ENCODE measurements around the gene BCAT1.

BCAT1 gene

GRCh38 chr12:24979976-24980730 is 31.3 kb upstream of the BCAT1 start:
- Histone ChIP-seq H4K20me1 (ENCODE audit: low read depth, low read length) (no peaks in the 10 kb centered on the region), H3K79me2 (ENCODE audit: insufficient read depth, low read length) (no peaks in the 10 kb centered on the region), H2AFZ (ENCODE audit: low read depth, low read length, severe bottlenecking) (no peak overlapping the region), H3K4me3 (ENCODE audit: insufficient read depth, low read length, poor library complexity, severe bottlenecking) (no peak overlapping the region), H3K4me2 (ENCODE audit: low read depth, low read length, poor library complexity, severe bottlenecking) (no peak overlapping the region), H3K36me3 (ENCODE audit: low read length) (no peaks in the 10 kb centered on the region), H3K9ac (ENCODE audit: low read length) (no peak overlapping the region), H3K9me3 (ENCODE audit: insufficient read depth, low read length) (no peaks in the 10 kb centered on the region), H3K27ac (ENCODE audit: low read depth, low read length) (no peak overlapping the region), H3K27me3 (ENCODE audit: low read length) (no peaks in the 10 kb centered on the region), H3F3A (ENCODE audit: insufficient read depth) (no peaks in the 10 kb centered on the region), H3K9me2 (replicated peaks; ENCODE audit: insufficient read depth, low read length) (no peaks in the 10 kb centered on the region)
- TF ChIP-seq EZH2phosphoT487 (conservative IDR thresholded peaks at IDR 0.05; ENCODE audit: low read length), result no peak
- TF ChIP-seq, protein P1, sequence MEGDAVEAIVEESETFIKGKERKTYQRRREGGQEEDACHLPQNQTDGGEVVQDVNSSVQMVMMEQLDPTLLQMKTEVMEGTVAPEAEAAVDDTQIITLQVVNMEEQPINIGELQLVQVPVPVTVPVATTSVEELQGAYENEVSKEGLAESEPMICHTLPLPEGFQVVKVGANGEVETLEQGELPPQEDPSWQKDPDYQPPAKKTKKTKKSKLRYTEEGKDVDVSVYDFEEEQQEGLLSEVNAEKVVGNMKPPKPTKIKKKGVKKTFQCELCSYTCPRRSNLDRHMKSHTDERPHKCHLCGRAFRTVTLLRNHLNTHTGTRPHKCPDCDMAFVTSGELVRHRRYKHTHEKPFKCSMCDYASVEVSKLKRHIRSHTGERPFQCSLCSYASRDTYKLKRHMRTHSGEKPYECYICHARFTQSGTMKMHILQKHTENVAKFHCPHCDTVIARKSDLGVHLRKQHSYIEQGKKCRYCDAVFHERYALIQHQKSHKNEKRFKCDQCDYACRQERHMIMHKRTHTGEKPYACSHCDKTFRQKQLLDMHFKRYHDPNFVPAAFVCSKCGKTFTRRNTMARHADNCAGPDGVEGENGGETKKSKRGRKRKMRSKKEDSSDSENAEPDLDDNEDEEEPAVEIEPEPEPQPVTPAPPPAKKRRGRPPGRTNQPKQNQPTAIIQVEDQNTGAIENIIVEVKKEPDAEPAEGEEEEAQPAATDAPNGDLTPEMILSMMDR (IDR thresholded peaks at IDR 0.05; ENCODE audit: insufficient read depth, low read length, poor library complexity, severe bottlenecking), result no peak

- Histone ChIP-seq H3F3A (ENCODE audit: insufficient read depth) (no peaks in the 10 kb centered on the region), H3K4me2 (ENCODE audit: low read depth, low read length, poor library complexity, severe bottlenecking) (no peak overlapping the region), H2AFZ (ENCODE audit: low read depth, low read length, severe bottlenecking) (no peak overlapping the region), H4K20me1 (ENCODE audit: low read depth, low read length) (no peaks in the 10 kb centered on the region), H3K36me3 (ENCODE audit: low read length) (no peaks in the 10 kb centered on the region), H3K4me3 (ENCODE audit: insufficient read depth, low read length, poor library complexity, severe bottlenecking) (no peak overlapping the region), H3K27me3 (ENCODE audit: low read length) (no peaks in the 10 kb centered on the region), H3K79me2 (ENCODE audit: insufficient read depth, low read length) (no peaks in the 10 kb centered on the region), H3K9me3 (ENCODE audit: insufficient read depth, low read length) (no peaks in the 10 kb centered on the region), H3K9me2 (replicated peaks; ENCODE audit: insufficient read depth, low read length) (no peaks in the 10 kb centered on the region), H3K27ac (ENCODE audit: low read depth, low read length) (no peak overlapping the region), H3K9ac (ENCODE audit: low read length) (no peak overlapping the region)
- TF ChIP-seq, protein P1 (IDR thresholded peaks at IDR 0.05; ENCODE audit: insufficient read depth, low read length, poor library complexity, severe bottlenecking), result no peak
- TF ChIP-seq EZH2phosphoT487 (conservative IDR thresholded peaks at IDR 0.05; ENCODE audit: low read length), result no peak
These were observed 30.4 kb upstream of the BCAT1 start for GRCh38 chr12:24979329-24979728.

- Histone ChIP-seq H3K4me3 (ENCODE audit: insufficient read depth, low read length, poor library complexity, severe bottlenecking) (no peak overlapping the region), H3K36me3 (ENCODE audit: low read length) (no peaks in the 10 kb centered on the region), H3K9me3 (ENCODE audit: insufficient read depth, low read length) (no peaks in the 10 kb centered on the region), H3K79me2 (ENCODE audit: insufficient read depth, low read length) (no peaks in the 10 kb centered on the region), H4K20me1 (ENCODE audit: low read depth, low read length) (no peaks in the 10 kb centered on the region), H3K9me2 (replicated peaks; ENCODE audit: insufficient read depth, low read length) (no peaks in the 10 kb centered on the region), H3K9ac (ENCODE audit: low read length) (no peak overlapping the region), H3K27me3 (ENCODE audit: low read length) (no peaks in the 10 kb centered on the region), H2AFZ (ENCODE audit: low read depth, low read length, severe bottlenecking) (no peak overlapping the region), H3K4me2 (ENCODE audit: low read depth, low read length, poor library complexity, severe bottlenecking) (no peak overlapping the region), H3K27ac (ENCODE audit: low read depth, low read length) (no peak overlapping the region), H3F3A (ENCODE audit: insufficient read depth) (no peaks in the 10 kb centered on the region)
- no peak for TF ChIP-seq EZH2phosphoT487 (conservative IDR thresholded peaks at IDR 0.05; ENCODE audit: low read length)
- TF ChIP-seq, protein P1 (IDR thresholded peaks at IDR 0.05; ENCODE audit: insufficient read depth, low read length, poor library complexity, severe bottlenecking), result no peak
These were observed 28.8 kb upstream of the BCAT1 start for GRCh38 chr12:24977711-24978110.

Measured in SU-DHL-6 (cell line).